Karpas-422 (cell line): ENCODE data around the gene TADA2A. TPM values are rescaled to one million over a fixed set of nuclear protein-coding genes. Genes with fewer than 3 reads are reported as not detected.

Experiments
- DNase-seq: peaks from one replicate; pipeline ENCODE4 v3.0.0-alpha.2; 2015
- H2AFZ ChIP-seq: fragments of 200-600 bp; sonication (generic); 2 replicates; pipeline ENCODE4 v1.6.1; 2014; ENCODE audit warnings: antibody characterized with exemption, low read length, mixed read lengths
- H3K27ac ChIP-seq: fragments of 200-600 bp; sonication (generic); 2 replicates; pipeline ENCODE4 v1.5.1; 2014; ENCODE audit warnings: mild to moderate bottlenecking, low read length, moderate library complexity
- H3K27me3 ChIP-seq: fragments of 200-600 bp; sonication (generic); 2 replicates; pipeline ENCODE4 v1.6.1; 2014; ENCODE audit warnings: low read length, mixed read lengths
- H3K36me3 ChIP-seq: fragments of 200-600 bp; sonication (generic); 2 replicates; pipeline ENCODE4 v1.6.1; 2014; ENCODE audit warnings: low read length, mixed read lengths; ENCODE audit not compliant: insufficient read depth
- H3K4me1 ChIP-seq: fragments of 200-600 bp; sonication (generic); 2 replicates; pipeline ENCODE4 v1.6.1; 2014; ENCODE audit warnings: mild to moderate bottlenecking, low read length, mixed read lengths
- H3K4me2 ChIP-seq: fragments of 200-600 bp; sonication (generic); 2 replicates; pipeline ENCODE4 v1.6.1; 2014; ENCODE audit warnings: low read length, low read depth, mild to moderate bottlenecking; ENCODE audit not compliant: poor library complexity, severe bottlenecking
- H3K4me3 ChIP-seq: fragments of 200-600 bp; sonication (generic); 2 replicates; pipeline ENCODE4 v1.5.1; 2014; ENCODE audit warnings: mild to moderate bottlenecking, antibody characterized with exemption, low read length, mixed read lengths
- H3K79me2 ChIP-seq: fragments of 200-600 bp; sonication (generic); 2 replicates; pipeline ENCODE4 v1.6.1; 2014; ENCODE audit warnings: mild to moderate bottlenecking, low read length, mixed read lengths
- H3K9ac ChIP-seq: fragments of 200-600 bp; sonication (generic); 2 replicates; pipeline ENCODE4 v1.6.0; 2014; ENCODE audit warnings: low read length
- H3K9me2 ChIP-seq: fragments of 200-600 bp; sonication (generic), shearing (Covaris generic); replicated peaks from 2 replicates; pipeline ENCODE4 v1.6.0; 2014; ENCODE audit warnings: mild to moderate bottlenecking, low read length, moderate library complexity; ENCODE audit not compliant: insufficient read depth
- H3K9me3 ChIP-seq: fragments of 300-700, 200-600 bp; sonication (generic); 2 replicates; pipeline ENCODE4 v1.6.1; 2014; ENCODE audit warnings: low read length, mixed read lengths
- H4K20me1 ChIP-seq: fragments of 200-600 bp; sonication (generic); 2 replicates; pipeline ENCODE4 v1.6.1; 2014; ENCODE audit warnings: mild to moderate bottlenecking, antibody characterized with exemption, low read length, low read depth; ENCODE audit not compliant: insufficient read depth
- total RNA-seq: library from RNA; depleted of rRNA; stranded (reverse); fragments of >200 nt; shearing (Covaris generic); gene quantifications from 2 replicates; pipeline ENCODE4 v1.2.3, GENCODE V29; 2014; ENCODE audit warnings: low replicate concordance

The TADA2A gene
- total RNA-seq, 1 experiment from 2014 or later: 28.1 TPM

DNA sequence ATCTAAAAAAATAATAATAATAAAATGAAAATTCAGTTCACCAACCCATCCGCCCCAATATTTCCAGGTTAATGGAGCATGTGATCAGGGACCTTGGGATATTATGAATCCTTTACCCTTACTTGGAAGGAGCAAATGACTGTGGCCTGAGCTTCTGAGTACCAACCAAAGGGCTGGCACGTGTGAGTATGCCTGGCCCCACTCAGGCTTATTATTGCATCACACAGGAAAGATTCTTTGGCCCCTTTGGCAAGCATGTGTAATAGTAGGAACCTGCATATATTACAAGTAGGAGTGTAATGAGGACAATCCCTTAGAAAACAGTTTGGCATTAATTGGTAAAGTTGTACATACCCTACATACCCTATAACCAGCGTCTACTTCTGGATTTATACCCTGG, 38.1 kb upstream of the TADA2A start:
- peaks cover 3% of the 10 kb centered on the region; the same call in 1 of the 2 replicates for H3K4me1 ChIP-seq
- H3K9me2 ChIP-seq: no peaks in the 10 kb centered on the region
- H3K27me3 ChIP-seq: no peaks in the 10 kb centered on the region
- DNase-seq: no peak
- H3K36me3 ChIP-seq: no peaks in the 10 kb centered on the region
- H3K79me2 ChIP-seq: no peaks in the 10 kb centered on the region
- H3K4me2 ChIP-seq: no peak overlapping the region
- H3K27ac ChIP-seq: no peak overlapping the region
- no peaks in the 10 kb centered on the region for H4K20me1 ChIP-seq
- no peaks in the 10 kb centered on the region for H3K9me3 ChIP-seq
- no peak overlapping the region for H3K4me3 ChIP-seq
- H3K9ac ChIP-seq: no peak overlapping the region
- H2AFZ ChIP-seq: no peak overlapping the region

DNA sequence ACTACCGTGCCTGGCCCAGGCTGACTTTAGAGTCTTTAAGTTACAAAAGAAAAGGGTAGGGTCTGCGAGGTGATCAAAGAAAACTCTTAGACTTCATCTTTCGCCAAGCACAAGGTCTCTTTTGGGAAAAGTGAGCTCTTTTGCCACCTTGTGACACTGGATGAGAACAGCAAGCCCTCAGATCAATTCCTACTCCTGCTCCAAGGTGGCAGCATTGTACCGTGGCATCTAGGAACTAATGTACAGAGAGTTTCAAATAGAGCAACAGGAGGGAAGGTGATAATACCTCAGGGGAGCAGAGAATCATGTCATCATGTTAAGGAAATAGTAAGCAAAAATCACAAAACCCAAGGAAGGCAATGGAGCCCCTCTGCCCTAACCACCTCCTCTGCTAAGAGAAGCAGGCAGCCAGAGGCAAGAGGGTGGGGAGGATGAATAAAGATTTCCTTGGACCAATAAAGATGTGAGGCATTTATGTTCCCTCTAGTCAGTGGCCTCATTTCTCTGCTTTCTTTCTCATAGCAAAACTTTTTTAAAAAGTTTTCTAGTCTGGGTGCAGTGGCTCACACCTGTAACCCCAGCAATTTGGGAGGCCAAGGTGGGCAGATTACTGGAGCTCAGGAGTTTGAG, 33.0 kb upstream of the TADA2A start:
- no peak overlapping the region for H3K4me3 ChIP-seq
- H3K79me2 ChIP-seq: no peaks in the 10 kb centered on the region
- H3K9me3 ChIP-seq: no peaks in the 10 kb centered on the region
- H3K27ac ChIP-seq: no peak overlapping the region
- H3K4me1 ChIP-seq: peaks cover 3% of the 10 kb centered on the region; the same call in 1 of the 2 replicates
- H3K9me2 ChIP-seq: no peaks in the 10 kb centered on the region
- H3K36me3 ChIP-seq: no peaks in the 10 kb centered on the region
- peak overlapping the region; percentile 32; the same call in 1 of the 2 replicates for H2AFZ ChIP-seq
- DNase-seq: peak; percentile 94
- H3K4me2 ChIP-seq: no peak overlapping the region
- no peaks in the 10 kb centered on the region for H4K20me1 ChIP-seq
- H3K27me3 ChIP-seq: no peaks in the 10 kb centered on the region
- no peak overlapping the region for H3K9ac ChIP-seq

DNA sequence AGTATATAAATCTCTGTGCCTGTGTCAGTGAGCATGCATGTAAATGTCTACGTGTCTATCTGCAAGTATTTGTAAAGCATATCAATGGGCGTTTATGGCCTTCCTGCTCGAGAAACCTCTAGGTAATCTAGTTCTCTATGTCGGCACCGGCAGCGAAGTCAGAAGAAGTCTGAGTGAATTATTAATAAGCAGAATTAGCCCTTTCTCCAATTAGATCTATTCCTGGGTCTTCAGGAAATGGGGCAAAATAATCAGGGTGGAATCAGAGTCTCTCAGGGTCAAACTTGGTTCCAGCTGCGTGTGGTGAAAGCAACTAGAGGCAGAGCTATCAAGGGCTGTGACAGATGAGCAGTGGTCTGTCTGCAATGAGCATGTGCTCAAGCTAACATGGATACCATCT, 31.0 kb upstream of the TADA2A start, which contains the start of gene C17orf78:
C17orf78 (plus strand) TSS at position 280 of the 400 bp plus-strand sequence; CDS start at position 388, 108 bp downstream.
- Histone ChIP-seq H3K4me1 (peaks cover 3% of the 10 kb centered on the region; the same call in 1 of the 2 replicates), H4K20me1 (no peaks in the 10 kb centered on the region), H3K36me3 (no peaks in the 10 kb centered on the region), H3K27ac (no peak within 1 kb of the TSS), H3K4me3 (no peak within 1 kb of the TSS), H3K9ac (no peak within 1 kb of the TSS), H3K9me2 (no peaks in the 10 kb centered on the region), H3K9me3 (no peaks in the 10 kb centered on the region), H2AFZ (no peak within 1 kb of the TSS), H3K27me3 (no peaks in the 10 kb centered on the region), H3K79me2 (no peaks in the 10 kb centered on the region), H3K4me2 (no peak within 1 kb of the TSS)
- no peak for DNase-seq

DNA sequence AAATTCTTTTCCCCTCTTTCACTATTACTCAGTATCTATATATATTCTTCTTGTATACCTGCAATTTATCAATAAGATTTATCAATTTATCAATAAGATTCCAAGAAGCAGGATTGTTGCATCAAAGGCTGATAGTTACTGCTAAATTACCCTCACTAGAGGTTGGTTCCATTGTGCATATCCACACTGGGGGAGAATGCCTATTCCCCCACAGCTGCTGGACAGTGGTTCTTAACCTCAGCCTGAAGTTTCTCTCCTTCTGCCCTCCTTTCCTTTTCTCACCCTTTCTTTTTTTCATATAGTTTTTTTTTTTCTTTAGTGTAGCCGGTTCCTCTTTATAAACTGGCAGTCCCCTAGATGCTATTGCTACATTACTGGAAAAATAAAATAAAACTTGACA, 24.6 kb upstream of the TADA2A start:
- Histone ChIP-seq H4K20me1 (no peaks in the 10 kb centered on the region), H3K4me3 (no peak overlapping the region), H3K4me1 (no peaks in the 10 kb centered on the region), H2AFZ (no peak overlapping the region), H3K27me3 (no peaks in the 10 kb centered on the region), H3K9me3 (no peaks in the 10 kb centered on the region), H3K79me2 (no peaks in the 10 kb centered on the region), H3K27ac (no peak overlapping the region), H3K4me2 (no peak overlapping the region), H3K36me3 (no peaks in the 10 kb centered on the region), H3K9me2 (no peaks in the 10 kb centered on the region), H3K9ac (no peak overlapping the region)
- DNase-seq: no peak

DNA sequence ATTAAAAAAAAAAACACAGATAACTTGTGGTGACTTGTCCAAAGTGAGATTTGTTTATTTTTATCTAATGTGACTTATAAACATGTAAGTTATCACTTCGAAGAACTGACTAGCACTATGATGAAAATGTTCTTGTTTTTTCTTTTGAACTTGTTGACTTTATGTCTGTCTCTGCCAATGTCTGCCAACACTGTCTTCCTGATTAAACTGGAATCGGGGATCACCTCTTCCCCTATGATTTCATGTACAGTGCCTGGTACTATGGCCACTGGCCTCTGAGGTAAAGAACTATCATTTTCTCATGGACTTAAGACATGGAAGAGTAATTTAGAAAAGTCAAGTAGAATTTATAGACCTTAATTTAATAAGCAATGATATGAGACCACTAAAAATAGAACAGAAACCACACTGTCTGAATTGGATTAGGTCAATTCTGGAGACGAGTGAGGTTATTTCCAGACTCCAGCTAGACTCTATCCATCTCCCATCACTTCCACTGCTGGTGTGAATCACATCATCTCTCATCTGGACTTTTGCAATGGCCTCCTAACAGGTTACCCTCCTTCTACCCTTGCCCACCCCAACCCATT, 22.0 kb upstream of the TADA2A start:
- H3K4me1 ChIP-seq: no peaks in the 10 kb centered on the region
- no peaks in the 10 kb centered on the region for H4K20me1 ChIP-seq
- H3K9me3 ChIP-seq: no peaks in the 10 kb centered on the region
- H3K9ac ChIP-seq: no peak overlapping the region
- H3K4me3 ChIP-seq: no peak overlapping the region
- no peaks in the 10 kb centered on the region for H3K27me3 ChIP-seq
- H2AFZ ChIP-seq: no peak overlapping the region
- DNase-seq: no peak
- no peaks in the 10 kb centered on the region for H3K79me2 ChIP-seq
- no peak overlapping the region for H3K4me2 ChIP-seq
- no peak overlapping the region for H3K27ac ChIP-seq
- H3K36me3 ChIP-seq: no peaks in the 10 kb centered on the region
- no peaks in the 10 kb centered on the region for H3K9me2 ChIP-seq

DNA sequence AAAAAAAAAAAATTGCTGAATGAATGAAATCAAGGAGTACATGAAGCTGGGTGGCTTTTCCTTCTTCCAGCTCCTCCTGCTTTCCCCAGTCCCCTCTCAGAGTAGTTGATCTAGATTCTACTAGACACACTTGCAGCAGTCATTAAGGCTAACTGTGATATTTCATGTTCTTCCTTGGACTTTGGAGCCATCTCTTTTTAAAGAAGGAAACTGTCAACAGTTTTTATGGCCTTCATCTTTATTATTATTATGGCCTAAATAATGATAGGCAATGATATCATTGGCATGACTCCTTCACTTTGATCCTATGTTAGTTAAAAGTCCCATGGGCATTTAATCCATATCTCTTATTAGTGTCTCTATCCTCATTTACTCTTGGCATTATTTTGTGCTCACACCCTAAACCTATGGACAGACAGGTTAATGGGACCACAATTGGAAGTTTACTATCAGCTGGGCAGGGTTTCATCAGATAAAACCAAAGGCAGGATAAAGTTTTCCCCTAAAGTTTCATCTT, 21.2 kb upstream of the TADA2A start:
- H3K9ac ChIP-seq: no peak overlapping the region
- H3K4me1 ChIP-seq: no peaks in the 10 kb centered on the region
- H2AFZ ChIP-seq: no peak overlapping the region
- no peak overlapping the region for H3K27ac ChIP-seq
- no peaks in the 10 kb centered on the region for H3K79me2 ChIP-seq
- no peaks in the 10 kb centered on the region for H3K27me3 ChIP-seq
- DNase-seq: no peak
- no peaks in the 10 kb centered on the region for H3K36me3 ChIP-seq
- no peak overlapping the region for H3K4me2 ChIP-seq
- H3K9me3 ChIP-seq: no peaks in the 10 kb centered on the region
- no peak overlapping the region for H3K4me3 ChIP-seq
- no peaks in the 10 kb centered on the region for H4K20me1 ChIP-seq
- H3K9me2 ChIP-seq: no peaks in the 10 kb centered on the region

DNA sequence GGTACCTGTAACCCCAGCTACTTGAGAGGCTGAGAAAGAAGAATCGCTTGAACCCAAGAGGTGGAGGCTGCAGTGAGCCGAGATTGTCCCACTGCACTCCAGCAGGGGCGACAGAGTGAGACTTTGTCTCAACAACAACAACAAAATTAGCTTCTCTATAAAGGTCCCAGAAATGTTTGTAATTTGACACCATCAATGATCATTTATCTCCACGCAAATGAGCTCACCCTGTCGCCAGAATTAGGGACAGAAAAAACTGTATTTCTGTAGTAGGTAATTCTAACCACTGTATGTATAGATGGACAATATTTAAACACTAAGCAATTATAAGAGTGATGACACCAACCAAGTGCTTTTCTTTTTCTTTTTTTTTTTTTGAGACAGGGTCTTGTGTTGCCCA, 20.2 kb upstream of the TADA2A start:
- H3K4me2 ChIP-seq: no peak overlapping the region
- H3K9me2 ChIP-seq: no peaks in the 10 kb centered on the region
- H3K36me3 ChIP-seq: no peaks in the 10 kb centered on the region
- H3K79me2 ChIP-seq: no peaks in the 10 kb centered on the region
- no peaks in the 10 kb centered on the region for H4K20me1 ChIP-seq
- no peaks in the 10 kb centered on the region for H3K27me3 ChIP-seq
- no peak for DNase-seq
- no peak overlapping the region for H3K27ac ChIP-seq
- H2AFZ ChIP-seq: no peak overlapping the region
- H3K4me3 ChIP-seq: no peak overlapping the region
- H3K9ac ChIP-seq: no peak overlapping the region
- H3K4me1 ChIP-seq: no peaks in the 10 kb centered on the region
- no peaks in the 10 kb centered on the region for H3K9me3 ChIP-seq

DNA sequence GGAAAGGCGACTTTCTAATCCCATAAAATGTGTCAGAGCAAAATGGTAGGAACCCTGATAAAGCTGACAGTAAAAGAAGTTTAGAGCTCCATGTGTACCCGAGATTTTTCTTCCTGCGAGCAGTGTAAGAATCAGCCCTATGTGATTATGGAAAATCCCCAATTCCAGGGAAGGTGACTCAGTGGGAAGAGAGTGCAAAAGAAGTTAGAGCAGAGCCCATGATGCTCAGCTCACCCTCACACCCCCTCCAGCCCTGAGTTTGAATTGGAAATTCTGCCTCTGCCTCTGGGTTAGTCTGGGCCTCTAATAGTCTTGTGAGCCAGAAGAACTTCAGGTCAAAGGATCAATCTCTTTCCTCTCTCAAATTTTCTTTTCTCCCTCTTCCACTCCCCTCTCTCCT, 18.4 kb upstream of the TADA2A start:
- no peak for DNase-seq
- H3K9ac ChIP-seq: no peak overlapping the region

More for the DNA sequence above, 18.4 kb upstream of the TADA2A start:
- H3K4me1 ChIP-seq: no peaks in the 10 kb centered on the region; the same call in 1 of the 2 replicates
- no peaks in the 10 kb centered on the region for H3K36me3 ChIP-seq
- H3K79me2 ChIP-seq: no peaks in the 10 kb centered on the region
- H3K27ac ChIP-seq: no peak overlapping the region
- H3K27me3 ChIP-seq: no peaks in the 10 kb centered on the region
- H4K20me1 ChIP-seq: no peaks in the 10 kb centered on the region
- H3K9me2 ChIP-seq: no peaks in the 10 kb centered on the region
- no peak overlapping the region for H3K4me2 ChIP-seq
- no peaks in the 10 kb centered on the region for H3K9me3 ChIP-seq
- H2AFZ ChIP-seq: no peak overlapping the region
- no peak overlapping the region for H3K4me3 ChIP-seq
